GM19025 (cell line): ENCODE results near the gene IFI35.
A peak's percentile ranks its signal among the peaks of the same experiment; 100 is the strongest.

Source experiments
- ATAC-seq: cut with Tn5 transposase; IDR thresholded peaks from one replicate; pipeline ENCODE4 v1.9.1; 2021; ENCODE audit warnings: mild to moderate bottlenecking, low read depth, moderate library complexity; ENCODE audit not compliant: unreplicated experiment

Gene IFI35

DNA sequence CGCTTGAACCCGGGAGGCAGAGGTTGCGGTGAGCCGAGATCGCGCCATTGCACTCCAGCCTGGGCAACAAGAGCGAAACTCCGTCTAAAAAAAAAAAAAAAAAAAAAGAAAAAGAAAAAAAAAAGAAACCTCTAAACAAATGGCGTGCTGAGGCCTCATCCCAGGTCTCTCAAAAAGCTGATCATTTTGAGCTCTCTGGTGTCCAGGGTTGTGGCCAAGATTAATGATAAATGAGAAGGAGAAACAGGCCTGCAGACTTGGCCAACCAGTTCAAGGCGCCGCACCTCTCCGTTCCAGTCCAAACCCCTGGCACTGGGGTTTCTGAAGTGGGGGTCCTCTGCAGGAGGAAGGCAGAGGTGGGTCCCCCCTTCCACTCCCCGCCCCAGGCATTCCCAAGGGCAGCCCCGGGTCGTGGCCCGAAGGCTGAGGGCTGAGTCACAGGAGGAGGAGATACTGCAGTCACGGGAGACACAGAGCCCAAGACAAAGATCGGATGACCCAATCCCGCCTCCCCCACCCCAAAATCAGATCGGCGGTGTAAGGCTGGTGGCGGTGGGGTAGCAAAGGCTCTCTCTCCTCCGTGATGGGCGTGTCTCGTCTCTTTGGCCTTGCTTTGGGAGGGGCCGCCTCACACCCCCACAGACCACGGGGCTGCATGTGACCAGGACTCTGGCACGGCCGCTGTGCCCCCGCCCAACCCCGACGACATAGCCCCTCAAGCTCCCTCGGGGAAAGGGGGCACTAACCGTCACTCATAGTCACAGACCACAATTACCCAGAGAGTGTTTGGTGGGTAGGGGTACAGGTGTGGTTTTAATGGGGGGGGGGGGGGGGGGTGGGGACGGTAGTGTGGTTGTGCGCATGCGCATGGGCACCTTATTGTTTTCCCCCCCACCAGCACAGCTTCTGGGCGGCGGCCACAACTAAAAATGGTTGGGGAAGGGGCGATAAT is 14.5 kb downstream of the IFI35 start:
- no peak for ATAC-seq

DNA sequence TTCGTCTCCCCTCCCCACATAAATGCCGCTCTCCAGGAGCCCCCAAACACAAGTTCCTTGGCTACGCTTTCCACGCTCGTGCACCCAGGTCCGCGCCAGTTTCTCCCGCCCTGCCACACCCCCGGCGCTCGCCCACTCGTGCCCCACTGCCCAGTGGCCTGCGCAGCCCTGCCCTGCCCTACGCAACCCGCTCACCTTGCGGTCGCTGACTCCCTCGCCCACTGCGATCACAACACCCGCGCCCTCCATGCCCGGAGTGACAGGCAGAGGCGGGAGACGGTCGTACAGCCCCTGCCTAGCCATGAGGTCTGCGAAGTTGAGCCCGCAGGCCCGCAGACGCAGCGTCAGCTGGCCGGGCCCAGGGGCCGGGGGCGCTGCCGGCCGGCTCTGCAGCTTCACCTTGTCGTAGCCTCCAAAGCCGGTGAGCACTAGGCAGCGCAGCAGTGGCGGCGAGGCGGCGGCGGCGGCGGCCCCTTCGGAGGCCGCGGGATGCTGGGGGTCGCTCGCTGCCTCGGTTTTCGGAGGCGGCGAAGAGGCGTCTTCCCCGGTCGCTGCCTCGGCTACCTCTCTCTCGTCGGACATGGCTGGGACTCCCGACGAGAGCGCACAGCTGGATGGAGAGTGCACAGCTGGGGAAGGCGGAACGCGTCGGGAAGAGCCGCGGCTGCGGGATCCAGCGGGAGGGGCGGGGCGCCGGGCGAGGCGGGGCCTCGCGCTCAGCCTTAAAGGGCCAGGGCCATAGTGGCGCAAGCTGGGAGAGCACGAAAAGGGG is 15.3 kb downstream of the IFI35 start, which contains the start of gene VAT1:
TSS of gene VAT1 (minus strand) at position 645 of the 772 bp plus-strand sequence. CDS start at position 582, 63 bp downstream.
- ATAC-seq: peak; percentile 44

DNA sequence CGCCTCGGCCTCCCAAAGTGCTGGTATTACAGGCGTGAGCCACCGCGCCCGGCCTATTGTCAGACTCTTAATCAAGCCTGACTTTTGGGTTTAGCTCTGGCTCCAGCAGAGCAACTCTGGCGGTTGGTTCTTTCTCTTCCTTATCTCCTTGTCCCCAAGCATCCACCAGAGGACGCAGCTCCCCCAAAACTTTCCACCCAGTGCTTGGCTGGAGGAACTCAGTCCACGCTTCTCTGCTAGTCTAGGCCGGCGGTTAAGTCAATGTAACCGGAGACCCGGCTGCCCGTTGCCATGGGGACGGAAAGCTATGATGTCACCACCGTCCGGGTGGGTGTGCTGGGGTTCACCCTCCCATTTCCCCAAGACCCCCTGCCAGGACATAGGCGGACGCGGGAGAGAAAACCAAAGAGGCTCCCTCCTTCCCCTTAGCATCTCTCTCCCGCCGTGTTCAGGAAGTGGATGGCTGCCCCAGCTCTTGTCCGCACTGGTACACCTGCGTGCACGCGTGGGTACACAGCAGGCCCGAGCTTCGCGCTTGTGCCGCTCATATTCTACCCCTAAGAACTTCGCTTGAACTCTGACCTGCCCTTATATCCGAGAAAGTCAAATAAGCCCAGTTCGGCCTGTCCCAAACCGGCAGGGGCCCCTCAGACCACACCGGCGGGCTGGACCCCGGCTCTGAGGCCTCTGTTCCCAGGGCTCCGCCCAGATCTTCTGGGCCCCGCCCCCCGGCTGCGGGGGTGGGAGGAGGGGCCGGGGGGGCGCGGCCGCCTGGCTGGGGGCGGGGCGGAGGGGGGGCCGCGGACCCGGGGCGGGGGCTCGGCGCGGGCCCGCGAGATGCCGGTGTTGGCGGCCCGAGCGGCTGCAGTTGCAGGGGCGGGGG is 18.1 kb downstream of the IFI35 start, which contains the start of gene RND2:
TSS of gene RND2 (plus strand) at position 825 of the 883 bp plus-strand sequence. CDS start 117 bp downstream, outside the sequence.
- no peak for ATAC-seq

DNA sequence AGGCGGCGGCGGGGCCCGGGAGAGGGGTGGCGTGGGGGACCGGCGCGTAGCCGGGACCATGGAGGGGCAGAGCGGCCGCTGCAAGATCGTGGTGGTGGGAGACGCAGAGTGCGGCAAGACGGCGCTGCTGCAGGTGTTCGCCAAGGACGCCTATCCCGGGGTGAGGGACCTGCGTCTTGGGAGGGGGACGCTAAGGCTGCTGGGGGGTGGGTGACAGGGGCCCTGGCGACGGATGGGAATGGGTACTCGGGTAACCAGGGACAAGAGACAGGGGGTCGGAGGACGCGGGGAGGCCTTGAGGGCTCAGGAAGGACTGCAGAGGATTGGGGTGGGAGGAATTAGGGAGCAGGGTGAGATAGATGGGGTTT is 18.7 kb downstream of the IFI35 start:
- ATAC-seq: no peak

DNA sequence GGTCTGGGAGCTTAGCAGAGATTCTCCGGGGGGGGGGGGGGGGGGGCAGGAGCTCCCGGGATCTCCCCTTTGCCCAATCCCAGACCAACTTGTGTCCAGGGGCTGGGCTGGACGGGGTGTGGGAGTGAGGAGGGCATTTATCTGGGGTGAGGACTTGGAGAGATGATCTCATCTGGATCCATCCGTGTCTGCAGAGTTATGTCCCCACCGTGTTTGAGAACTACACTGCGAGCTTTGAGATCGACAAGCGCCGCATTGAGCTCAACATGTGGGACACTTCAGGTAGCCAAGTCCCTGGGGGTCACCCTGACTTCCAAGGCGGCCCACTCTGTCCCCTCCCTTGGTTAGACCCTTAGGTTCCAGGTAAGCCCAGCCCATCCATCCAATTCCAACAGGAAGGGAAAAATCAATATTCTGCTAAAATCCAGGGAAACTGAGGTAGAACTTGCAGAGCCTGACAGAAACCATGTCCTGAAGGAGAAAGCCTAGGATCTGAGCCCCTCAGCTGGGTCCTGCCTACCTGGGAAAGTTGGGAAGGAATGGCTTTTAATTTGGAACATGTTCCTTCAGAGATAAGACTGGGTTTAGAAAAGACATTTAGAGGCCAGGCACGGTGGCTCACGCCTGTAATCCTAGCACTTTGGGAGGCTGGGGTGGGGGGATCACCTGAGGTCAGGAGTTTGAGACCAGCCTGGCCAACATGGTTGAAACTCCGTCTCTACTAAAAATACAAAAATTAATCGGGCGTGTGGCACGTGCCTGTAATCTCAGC is 19.4 kb downstream of the IFI35 start:
- ATAC-seq: no peak

DNA sequence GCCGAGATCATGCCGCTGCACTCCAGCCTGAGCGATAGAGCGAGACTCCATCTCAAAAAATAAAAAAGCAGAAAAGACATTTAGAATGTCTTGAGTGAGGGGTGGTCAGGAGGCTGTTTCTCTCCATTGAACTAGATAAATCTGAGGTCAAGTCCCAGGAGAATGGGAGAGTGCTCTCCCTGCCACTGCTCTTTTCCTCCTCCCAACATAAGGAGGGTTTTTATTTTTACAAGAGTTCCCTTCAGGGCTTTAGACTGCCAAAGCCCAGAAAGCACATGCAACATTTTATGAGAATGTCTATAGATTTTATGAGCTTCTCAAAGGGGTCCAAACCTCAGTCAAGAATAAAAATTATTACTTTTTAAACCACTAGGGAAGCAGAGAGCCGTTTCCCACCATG is 20.0 kb downstream of the IFI35 start:
- no peak for ATAC-seq

DNA sequence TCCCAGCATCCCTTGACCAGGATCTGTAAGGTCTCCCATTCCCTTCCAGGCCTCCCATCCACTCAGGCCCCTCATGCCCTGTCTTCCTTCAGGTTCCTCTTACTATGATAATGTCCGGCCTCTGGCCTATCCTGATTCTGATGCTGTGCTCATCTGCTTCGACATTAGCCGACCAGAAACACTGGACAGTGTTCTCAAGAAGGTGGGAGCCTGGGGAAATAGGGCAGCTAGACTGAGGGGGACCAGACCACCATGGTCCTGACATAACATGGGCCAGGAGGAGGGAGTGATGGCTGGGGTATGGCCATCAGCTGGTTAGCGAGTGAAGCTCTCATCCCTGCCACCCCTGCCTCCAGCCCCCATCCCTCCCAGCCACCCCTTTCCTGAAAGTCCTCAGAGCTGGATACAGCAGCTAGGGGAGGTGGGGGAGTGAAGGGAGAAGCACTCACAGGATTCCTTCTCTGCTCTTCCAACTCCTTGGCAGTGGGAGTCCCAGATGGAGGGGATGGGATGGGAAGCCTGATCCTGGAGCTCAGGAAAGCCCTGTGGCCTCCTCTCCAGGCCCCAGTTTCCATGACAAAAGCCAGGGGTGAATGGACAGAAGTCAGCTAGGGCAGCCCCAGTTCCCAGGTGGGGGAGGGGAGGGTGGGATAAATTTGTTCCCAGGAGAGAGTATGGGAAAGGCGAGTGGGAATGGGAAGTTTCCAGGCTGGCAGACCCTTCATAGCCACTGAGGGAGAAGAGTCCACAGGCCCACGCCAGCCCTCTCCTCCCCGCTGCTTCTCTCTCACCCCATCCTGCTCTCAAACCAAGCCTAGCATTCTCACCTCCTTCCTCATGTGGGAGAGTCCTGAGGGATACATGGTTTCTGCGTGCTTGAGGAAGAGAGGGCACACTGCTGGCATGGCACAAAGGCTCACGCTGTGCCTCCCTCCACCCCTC is 20.8 kb downstream of the IFI35 start:
- no peak for ATAC-seq

DNA sequence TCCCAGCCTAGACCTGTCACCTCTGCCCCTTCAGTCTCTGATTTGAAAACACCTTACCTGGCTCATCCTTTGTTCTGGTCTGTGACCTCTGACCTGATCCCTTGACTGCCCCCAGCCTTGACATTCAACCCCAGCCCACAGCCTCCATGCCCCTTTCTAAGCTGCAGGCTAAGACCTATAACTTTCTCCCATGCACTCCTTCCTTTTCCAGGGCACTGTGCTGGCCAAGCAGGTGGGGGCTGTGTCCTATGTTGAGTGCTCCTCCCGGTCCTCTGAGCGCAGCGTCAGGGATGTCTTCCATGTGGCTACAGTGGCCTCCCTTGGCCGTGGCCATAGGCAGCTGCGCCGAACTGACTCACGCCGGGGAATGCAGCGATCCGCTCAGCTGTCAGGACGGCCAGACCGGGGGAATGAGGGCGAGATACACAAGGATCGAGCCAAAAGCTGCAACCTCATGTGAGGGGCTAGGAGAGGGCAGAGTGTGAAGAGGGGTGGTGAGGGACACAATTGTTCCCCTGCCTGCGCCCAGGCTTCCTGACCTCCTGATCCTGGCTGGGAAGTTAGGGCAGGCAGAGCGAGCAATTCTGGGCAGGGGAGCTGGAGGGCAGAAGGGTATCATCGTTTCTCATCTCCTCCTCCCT is 21.8 kb downstream of the IFI35 start:
- ATAC-seq: no peak

DNA sequence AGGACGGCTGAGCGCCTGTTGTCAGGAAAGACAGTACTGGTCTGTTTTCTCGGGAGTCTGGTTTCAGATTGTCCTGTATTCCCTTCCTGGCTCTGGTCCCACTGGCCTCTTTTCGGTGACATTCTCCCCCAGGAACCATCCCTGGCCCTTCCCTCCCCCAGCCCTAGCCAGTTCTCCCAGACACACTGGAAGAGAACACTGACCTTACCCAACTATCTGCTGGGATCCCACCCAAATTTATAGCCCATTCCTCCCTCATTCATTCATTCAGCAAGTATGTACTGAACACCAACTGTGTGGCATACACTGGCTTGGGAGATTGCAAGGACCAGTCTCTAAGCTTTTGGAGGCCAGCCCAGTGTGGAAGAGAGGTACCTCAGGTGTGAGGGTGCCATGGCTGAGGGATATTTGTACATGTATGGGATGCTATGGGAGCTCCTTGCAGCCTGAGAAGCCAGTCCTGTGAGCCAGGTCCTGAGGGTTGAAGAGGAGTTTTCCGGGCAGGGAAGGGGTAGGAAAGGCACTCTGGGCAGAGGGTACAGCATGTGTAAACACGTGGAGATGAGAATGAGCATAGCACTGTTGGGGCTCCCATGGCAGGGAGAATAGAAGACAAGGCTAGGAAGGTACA is 23.7 kb downstream of the IFI35 start:
- ATAC-seq: no peak

DNA sequence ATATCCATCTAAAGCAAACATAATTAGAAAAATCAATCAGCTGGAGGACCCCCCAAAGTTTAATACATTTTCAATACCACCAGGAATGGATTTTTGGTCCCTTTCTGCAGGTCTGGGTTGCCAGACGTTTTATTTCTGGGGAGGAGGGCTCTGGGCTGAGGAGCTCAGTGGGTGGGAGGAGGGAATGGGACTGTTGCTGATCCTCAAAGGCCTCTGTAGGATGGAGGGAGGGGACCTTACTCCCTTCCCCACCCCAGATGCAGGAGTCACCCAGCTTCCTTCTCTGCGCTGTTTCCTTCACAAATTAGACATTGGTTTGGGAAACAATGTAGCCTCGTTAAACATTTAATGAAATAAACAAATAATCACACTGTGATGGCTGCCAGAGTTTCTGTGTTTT is 25.1 kb downstream of the IFI35 start:
- no peak for ATAC-seq

DNA sequence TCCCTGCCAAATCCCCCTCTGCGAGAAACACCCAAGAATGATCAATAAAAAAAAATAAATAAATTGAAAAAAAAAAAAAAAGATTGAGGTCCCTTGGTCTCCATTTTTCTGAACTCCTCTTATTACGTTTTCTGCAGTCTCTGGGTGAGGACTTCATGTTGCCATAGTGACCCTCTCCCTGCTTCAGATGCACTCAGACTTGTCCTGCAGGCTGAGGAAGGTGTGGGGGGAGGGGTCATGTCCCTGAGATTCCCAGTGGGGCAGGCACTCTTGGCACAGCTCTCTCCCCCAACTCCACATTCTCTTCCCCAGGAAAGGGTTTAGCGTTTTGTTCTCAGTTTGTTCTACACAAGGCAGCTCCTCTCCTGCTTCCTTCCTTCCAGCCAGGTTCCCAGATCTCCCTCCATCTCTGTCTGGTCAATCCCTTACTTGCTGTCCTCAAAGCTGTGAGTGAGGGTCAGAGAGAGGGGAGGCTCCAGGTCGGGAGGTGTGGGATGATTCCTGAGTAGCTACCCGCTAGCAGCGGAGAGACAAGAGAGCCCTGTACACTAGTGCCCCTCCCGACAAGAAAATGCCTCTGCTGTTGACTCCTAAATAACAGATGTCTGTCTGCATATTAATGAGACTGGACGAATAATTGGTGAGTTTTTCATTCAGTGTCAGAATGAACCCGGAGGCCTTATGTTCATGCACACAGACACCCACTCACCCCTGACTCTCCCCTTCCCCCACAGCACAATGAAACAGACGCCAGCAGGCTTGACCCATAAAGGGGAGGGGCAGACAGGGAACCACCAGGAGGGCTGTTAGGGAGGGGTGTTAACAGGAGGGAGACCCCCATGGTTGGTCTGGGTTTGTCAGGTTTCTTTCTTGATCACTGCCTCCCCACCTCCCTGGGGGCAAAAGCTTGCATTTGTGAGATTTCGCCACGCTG is 27.6 kb downstream of the IFI35 start:
- no peak for ATAC-seq

DNA sequence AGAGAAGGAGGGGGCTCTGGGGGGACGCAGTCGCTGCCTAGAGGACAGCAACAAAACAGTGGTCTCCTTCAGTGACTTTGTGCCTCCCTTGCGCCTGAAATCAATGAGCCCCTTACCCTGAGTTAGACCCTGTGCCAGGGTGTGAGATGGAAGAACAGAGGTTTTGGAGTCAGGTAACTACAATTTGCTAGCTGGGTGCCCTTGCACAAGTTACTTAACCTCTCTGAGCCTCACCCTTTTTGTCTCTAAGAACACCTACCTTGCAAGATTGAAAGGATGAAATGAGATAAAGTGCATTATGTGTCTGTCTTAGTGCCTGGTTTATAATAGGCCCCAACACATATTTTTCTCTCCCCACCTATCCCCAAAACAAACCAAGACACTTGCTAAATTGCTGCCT is 28.3 kb downstream of the IFI35 start:
- no peak for ATAC-seq

DNA sequence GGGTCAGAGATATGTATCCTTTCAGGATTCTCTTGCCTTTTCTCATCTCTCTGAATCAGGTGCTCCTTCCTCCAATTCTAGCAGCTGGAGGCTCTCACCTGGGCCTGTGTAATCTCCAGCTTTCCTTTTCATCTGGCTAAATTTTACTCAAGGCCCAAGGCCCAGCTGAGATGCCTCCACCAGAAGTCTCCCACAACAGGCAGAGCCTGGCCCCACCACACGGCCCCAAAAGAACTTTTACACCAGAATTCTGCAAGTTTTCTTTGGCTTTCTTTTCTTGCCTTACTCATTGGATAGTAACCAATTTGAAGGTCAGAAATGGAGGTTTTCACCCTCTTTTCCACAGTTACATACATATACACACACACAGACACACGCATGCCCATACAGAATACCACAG is 33.1 kb downstream of the IFI35 start:
- ATAC-seq: no peak

DNA sequence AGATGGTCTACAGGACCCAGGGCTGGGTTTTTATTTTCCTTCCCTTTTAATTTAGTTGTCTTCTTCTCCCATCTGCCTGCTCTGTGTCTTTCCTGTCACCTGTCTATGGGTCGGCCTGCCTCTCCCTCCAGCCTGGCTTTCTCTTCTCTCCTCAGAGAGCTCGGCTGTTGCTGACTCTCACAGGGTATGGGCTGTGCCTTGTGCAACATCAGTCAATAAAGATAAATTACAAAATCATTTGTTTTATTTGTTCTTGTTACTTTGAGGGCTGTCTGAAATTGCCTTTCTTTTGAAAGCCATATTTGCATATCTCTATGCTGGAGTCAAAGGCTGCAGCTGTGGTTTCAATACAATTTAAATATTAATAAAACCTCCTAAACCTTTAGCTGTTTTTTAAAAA is 34.1 kb downstream of the IFI35 start:
- no peak for ATAC-seq

DNA sequence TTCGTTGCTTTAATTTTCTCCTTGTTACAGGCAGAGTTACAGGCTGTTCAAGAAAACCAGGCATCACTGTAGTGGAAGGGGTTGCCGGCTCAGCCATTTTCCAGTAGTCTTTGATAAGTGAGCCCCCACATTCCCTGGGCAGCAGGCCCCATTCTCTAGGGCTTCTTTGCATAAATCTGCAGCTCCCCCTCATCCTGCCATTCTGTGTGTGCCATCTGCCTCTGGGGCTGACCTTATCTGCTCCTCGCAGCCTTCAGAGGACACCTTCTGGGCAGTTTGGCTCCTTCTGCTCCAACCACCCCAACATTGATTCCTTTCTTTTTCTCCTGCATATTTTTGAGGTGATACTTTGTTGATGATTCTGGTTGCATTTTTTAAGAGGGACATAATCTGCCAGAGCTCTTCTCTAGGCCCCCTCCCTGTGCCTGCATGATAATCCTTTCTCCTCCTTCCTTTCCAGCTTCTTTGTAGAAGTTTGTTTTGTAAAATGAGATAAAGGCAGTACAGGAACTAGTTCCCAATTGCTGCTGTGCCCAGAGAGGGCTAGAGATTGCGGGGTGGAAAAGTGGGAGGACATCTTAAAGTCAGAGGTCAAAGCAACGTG is 35.5 kb downstream of the IFI35 start:
- no peak for ATAC-seq

DNA sequence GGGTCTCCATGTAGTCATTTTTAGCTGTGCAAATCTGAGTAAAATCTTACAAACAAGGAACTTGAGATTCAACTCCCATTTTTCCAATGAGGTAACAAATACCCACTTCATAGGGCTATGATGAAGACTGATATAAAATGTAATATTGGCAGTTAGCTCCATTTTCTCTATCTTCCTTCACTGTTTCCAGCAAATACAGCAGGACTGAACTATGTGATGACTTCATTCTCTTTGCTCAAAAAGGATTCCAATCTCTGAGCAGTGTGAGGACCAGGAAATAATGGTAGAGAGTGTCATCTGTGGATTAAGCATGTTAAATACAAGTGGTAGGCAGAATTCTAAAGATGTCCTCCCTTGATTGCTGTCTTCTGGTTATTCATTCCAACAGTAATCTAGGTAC is 36.7 kb downstream of the IFI35 start:
- ATAC-seq: no peak
